GM23338 (cell line): ENCODE data around the gene DHRS7B. TPM values are rescaled to one million over a fixed set of nuclear protein-coding genes. Genes with fewer than 3 reads are reported as not detected.

ENCODE experiments used
- ATAC-seq: fragments of 200-7000 bp; cut with Tn5 transposase; 3 replicates; pipeline ENCODE4 v1.9.1; 2020
- DNase-seq: peaks from one replicate; pipeline ENCODE4 v3.0.0-alpha.2; 2015; ENCODE audit warnings: low spot score
- H2AFZ ChIP-seq: fragments of 200-600 bp; sonication (generic); 2 replicates; pipeline ENCODE4 v1.8.0; 2016; ENCODE audit warnings: antibody characterized with exemption, mild to moderate bottlenecking, moderate library complexity
- H3F3A ChIP-seq: fragments of 200-600 bp; sonication (generic); replicated peaks from 2 replicates; pipeline ENCODE4 v1.8.0; 2017; ENCODE audit warnings: antibody characterized with exemption, mixed run types, low read depth
- H3K27ac ChIP-seq: fragments of 200-600 bp; sonication (generic); 2 replicates; pipeline ENCODE4 v1.6.1; 2016; ENCODE audit warnings: low read depth
- H3K27me3 ChIP-seq: fragments of 200-600 bp; sonication (generic); 2 replicates; pipeline ENCODE4 v1.8.0; 2016; ENCODE audit warnings: mild to moderate bottlenecking, mixed run types, moderate library complexity; ENCODE audit not compliant: insufficient read depth
- H3K36me3 ChIP-seq: fragments of 200-600 bp; sonication (generic); 2 replicates; pipeline ENCODE4 v1.8.0; 2016; ENCODE audit warnings: mild to moderate bottlenecking; ENCODE audit not compliant: insufficient read depth
- H3K4me1 ChIP-seq: fragments of 200-600 bp; sonication (generic); 2 replicates; pipeline ENCODE4 v1.8.0; 2016; ENCODE audit warnings: mild to moderate bottlenecking, moderate library complexity; ENCODE audit not compliant: insufficient read depth
- H3K4me2 ChIP-seq: fragments of 200-600 bp; sonication (generic); 2 replicates; pipeline ENCODE4 v1.7.1; 2017; ENCODE audit warnings: mixed run types
- H3K4me3 ChIP-seq: fragments of 200-600 bp; sonication (generic); 2 replicates; pipeline ENCODE4 v1.6.1; 2016; ENCODE audit warnings: mixed run types
- H3K79me2 ChIP-seq: fragments of 200-600 bp; sonication (generic); replicated peaks from 2 replicates; pipeline ENCODE4 v1.8.0; 2017; ENCODE audit warnings: mild to moderate bottlenecking; ENCODE audit not compliant: insufficient read depth
- H3K9me2 ChIP-seq: fragments of 200-600 bp; sonication (generic); 2 replicates; pipeline ENCODE4 v1.8.0; 2017; ENCODE audit not compliant: insufficient read depth
- H4K20me1 ChIP-seq: fragments of 200-600 bp; sonication (generic); replicated peaks from 2 replicates; pipeline ENCODE4 v1.8.0; 2017; ENCODE audit warnings: mild to moderate bottlenecking; ENCODE audit not compliant: insufficient read depth
- H3K27ac Mint-ChIP-seq: 2 replicates; pipeline ENCODE4 v1.8.0; 2020; ENCODE audit warnings: inconsistent platforms, mild to moderate bottlenecking, moderate library complexity, mixed read lengths
- H3K27me3 Mint-ChIP-seq: 3 replicates; pipeline ENCODE4 v1.8.0; 2022; ENCODE audit warnings: low read depth, mild to moderate bottlenecking, moderate library complexity, mixed read lengths, inconsistent platforms; ENCODE audit not compliant: insufficient read depth, poor library complexity
- H3K36me3 Mint-ChIP-seq: 3 replicates; pipeline ENCODE4 v1.8.0; 2021; ENCODE audit warnings: low read depth, mild to moderate bottlenecking, inconsistent platforms, moderate library complexity, mixed read lengths
- H3K4me1 Mint-ChIP-seq: 3 replicates; pipeline ENCODE4 v1.8.0; 2020; ENCODE audit warnings: mild to moderate bottlenecking, inconsistent platforms, mixed read lengths
- H3K4me3 Mint-ChIP-seq: 3 replicates; pipeline ENCODE4 v1.8.0; 2021; ENCODE audit warnings: moderate library complexity, mild to moderate bottlenecking, inconsistent platforms, mixed read lengths
- H3K9me3 Mint-ChIP-seq: 3 replicates; pipeline ENCODE4 v1.8.0; 2020; ENCODE audit warnings: moderate library complexity, mild to moderate bottlenecking, inconsistent platforms, mixed read lengths
- CREB1 ChIP-seq: fragments of 250-450 bp; sonication (Bioruptor Pico); IDR thresholded peaks from 2 replicates; pipeline ENCODE4 v1.5.0; 2020; ENCODE audit warnings: low read depth, mild to moderate bottlenecking, moderate library complexity
- EZH2 ChIP-seq: fragments of 200-600 bp; sonication (generic); IDR thresholded peaks from one replicate; pipeline ENCODE4 v1.8.0; 2017; ENCODE audit warnings: antibody characterized with exemption, mild to moderate bottlenecking, low read depth; ENCODE audit not compliant: unreplicated experiment
- EZH2phosphoT487 ChIP-seq: fragments of 200-600 bp; sonication (generic); IDR thresholded peaks from one replicate; pipeline ENCODE4 v1.8.1; 2018; ENCODE audit warnings: antibody characterized with exemption; ENCODE audit not compliant: unreplicated experiment
- POLR2AphosphoS5 ChIP-seq: IDR thresholded peaks from 2 replicates; pipeline ENCODE4 v1.6.1; 2016; ENCODE audit warnings: antibody characterized with exemption, low read depth
- polyA plus RNA-seq: library from polyadenylated mRNA; unstranded; fragments of >200 nt; fragmentation: Nextera tagmentation; extraction: Ambion mirVana; gene quantifications from 2 replicates; pipeline ENCODE4 v1.2.1, GENCODE V29; 2016
- total RNA-seq: library from RNA; depleted of rRNA; stranded (reverse); fragments of >200 nt; shearing (Covaris generic); gene quantifications from 2 replicates; pipeline ENCODE4 v1.2.3, GENCODE V29; 2014
- TF ChIP-seq, protein P1 (sequence below): fragments of 250-450 bp; sonication (Bioruptor Pico); IDR thresholded peaks from 2 replicates; pipeline ENCODE4 v1.5.0; 2020; ENCODE audit warnings: mild to moderate bottlenecking, moderate library complexity
- TF ChIP-seq, protein P2 (sequence below): IDR thresholded peaks from 2 replicates; pipeline ENCODE4 v1.6.1; 2016; ENCODE audit warnings: antibody characterized with exemption
- TF ChIP-seq, protein P3 (sequence below), 2 experiments: fragments of 200-600 bp in 1 of 2; sonication (generic) in 1 of 2; conservative IDR thresholded peaks; 2 replicates each; pipeline versions ENCODE4 v1.5.1 to v1.6.1; 2016 to 2017; ENCODE audit warnings: antibody characterized with exemption in 2 of 2, low read depth in 2 of 2, mild to moderate bottlenecking in 2 of 2, moderate library complexity in 1 of 2

DHRS7B gene
- total and polyA plus RNA-seq, 2 experiments from 2014 or later = 26.6 to 27.9 TPM

DNA sequence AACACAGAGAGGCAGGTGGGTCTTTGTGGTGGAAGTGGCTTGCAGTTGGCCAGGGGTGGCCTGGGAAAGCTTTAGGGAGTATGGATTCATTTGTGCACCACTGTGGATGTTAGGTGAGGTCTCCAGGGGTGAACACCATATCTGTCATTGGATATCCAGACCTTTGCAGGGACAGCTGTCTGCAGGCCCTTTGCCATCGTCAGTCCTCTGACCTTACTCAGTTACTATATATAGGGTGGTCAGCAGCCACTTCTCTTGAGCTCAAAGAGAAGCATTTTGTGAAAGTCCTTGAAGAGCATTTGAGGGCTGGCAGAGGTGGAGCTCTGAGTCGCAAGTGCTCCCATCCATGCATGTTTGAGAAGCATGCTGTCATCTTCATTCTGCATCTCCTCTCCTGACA lies 46.8 kb downstream of the DHRS7B start (continued):
- TF ChIP-seq, protein P1, sequence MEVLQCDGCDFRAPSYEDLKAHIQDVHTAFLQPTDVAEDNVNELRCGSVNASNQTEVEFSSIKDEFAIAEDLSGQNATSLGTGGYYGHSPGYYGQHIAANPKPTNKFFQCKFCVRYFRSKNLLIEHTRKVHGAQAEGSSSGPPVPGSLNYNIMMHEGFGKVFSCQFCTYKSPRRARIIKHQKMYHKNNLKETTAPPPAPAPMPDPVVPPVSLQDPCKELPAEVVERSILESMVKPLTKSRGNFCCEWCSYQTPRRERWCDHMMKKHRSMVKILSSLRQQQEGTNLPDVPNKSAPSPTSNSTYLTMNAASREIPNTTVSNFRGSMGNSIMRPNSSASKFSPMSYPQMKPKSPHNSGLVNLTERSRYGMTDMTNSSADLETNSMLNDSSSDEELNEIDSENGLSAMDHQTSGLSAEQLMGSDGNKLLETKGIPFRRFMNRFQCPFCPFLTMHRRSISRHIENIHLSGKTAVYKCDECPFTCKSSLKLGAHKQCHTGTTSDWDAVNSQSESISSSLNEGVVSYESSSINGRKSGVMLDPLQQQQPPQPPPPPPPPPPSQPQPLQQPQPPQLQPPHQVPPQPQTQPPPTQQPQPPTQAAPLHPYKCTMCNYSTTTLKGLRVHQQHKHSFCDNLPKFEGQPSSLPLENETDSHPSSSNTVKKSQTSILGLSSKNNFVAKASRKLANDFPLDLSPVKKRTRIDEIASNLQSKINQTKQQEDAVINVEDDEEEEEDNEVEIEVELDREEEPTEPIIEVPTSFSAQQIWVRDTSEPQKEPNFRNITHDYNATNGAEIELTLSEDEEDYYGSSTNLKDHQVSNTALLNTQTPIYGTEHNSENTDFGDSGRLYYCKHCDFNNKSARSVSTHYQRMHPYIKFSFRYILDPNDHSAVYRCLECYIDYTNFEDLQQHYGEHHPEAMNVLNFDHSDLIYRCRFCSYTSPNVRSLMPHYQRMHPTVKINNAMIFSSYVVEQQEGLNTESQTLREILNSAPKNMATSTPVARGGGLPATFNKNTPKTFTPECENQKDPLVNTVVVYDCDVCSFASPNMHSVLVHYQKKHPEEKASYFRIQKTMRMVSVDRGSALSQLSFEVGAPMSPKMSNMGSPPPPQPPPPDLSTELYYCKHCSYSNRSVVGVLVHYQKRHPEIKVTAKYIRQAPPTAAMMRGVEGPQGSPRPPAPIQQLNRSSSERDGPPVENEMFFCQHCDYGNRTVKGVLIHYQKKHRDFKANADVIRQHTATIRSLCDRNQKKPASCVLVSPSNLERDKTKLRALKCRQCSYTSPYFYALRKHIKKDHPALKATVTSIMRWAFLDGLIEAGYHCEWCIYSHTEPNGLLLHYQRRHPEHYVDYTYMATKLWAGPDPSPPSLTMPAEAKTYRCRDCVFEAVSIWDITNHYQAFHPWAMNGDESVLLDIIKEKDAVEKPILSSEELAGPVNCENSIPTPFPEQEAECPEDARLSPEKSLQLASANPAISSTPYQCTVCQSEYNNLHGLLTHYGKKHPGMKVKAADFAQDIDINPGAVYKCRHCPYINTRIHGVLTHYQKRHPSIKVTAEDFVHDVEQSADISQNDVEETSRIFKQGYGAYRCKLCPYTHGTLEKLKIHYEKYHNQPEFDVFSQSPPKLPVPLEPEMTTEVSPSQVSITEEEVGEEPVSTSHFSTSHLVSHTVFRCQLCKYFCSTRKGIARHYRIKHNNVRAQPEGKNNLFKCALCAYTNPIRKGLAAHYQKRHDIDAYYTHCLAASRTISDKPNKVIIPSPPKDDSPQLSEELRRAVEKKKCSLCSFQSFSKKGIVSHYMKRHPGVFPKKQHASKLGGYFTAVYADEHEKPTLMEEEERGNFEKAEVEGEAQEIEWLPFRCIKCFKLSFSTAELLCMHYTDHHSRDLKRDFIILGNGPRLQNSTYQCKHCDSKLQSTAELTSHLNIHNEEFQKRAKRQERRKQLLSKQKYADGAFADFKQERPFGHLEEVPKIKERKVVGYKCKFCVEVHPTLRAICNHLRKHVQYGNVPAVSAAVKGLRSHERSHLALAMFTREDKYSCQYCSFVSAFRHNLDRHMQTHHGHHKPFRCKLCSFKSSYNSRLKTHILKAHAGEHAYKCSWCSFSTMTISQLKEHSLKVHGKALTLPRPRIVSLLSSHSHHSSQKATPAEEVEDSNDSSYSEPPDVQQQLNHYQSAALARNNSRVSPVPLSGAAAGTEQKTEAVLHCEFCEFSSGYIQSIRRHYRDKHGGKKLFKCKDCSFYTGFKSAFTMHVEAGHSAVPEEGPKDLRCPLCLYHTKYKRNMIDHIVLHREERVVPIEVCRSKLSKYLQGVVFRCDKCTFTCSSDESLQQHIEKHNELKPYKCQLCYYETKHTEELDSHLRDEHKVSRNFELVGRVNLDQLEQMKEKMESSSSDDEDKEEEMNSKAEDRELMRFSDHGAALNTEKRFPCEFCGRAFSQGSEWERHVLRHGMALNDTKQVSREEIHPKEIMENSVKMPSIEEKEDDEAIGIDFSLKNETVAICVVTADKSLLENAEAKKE (CRISPR knock-in tag) = no peak
- no peak for TF ChIP-seq EZH2phosphoT487
- TF ChIP-seq POLR2AphosphoS5 = no peak
- no peak for TF ChIP-seq CREB1 (CRISPR knock-in tag)

DNA sequence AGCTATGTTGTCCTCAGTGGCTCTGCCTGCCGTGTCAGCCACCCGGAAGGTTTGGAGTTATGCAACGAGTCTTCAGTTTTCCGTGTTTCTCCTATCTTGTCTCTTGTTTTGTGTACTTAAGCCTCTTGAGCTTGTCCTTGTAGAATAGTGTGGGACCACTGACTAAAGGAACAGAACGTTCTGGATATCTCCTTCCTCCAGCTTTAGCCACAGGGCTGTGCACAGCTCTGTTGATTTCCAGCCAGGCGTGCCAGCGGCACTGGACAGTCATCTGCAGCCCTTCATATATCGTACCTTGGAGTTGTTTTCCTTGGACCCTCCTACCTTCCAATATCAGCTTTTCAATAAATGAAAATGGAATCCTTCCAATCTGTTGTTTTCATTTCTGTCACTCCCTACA lies 47.4 kb downstream of the DHRS7B start:
- no peak overlapping the region for H3K4me2 ChIP-seq
- no peak for TF ChIP-seq CREB1 (CRISPR knock-in tag)
- no peak for TF ChIP-seq EZH2
- no peak for TF ChIP-seq EZH2phosphoT487
- TF ChIP-seq, protein P2, sequence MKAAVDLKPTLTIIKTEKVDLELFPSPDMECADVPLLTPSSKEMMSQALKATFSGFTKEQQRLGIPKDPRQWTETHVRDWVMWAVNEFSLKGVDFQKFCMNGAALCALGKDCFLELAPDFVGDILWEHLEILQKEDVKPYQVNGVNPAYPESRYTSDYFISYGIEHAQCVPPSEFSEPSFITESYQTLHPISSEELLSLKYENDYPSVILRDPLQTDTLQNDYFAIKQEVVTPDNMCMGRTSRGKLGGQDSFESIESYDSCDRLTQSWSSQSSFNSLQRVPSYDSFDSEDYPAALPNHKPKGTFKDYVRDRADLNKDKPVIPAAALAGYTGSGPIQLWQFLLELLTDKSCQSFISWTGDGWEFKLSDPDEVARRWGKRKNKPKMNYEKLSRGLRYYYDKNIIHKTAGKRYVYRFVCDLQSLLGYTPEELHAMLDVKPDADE = no peak
- TF ChIP-seq, protein P3, sequence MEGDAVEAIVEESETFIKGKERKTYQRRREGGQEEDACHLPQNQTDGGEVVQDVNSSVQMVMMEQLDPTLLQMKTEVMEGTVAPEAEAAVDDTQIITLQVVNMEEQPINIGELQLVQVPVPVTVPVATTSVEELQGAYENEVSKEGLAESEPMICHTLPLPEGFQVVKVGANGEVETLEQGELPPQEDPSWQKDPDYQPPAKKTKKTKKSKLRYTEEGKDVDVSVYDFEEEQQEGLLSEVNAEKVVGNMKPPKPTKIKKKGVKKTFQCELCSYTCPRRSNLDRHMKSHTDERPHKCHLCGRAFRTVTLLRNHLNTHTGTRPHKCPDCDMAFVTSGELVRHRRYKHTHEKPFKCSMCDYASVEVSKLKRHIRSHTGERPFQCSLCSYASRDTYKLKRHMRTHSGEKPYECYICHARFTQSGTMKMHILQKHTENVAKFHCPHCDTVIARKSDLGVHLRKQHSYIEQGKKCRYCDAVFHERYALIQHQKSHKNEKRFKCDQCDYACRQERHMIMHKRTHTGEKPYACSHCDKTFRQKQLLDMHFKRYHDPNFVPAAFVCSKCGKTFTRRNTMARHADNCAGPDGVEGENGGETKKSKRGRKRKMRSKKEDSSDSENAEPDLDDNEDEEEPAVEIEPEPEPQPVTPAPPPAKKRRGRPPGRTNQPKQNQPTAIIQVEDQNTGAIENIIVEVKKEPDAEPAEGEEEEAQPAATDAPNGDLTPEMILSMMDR (conservative IDR thresholded peaks at IDR 0.05; ENCODE audit: low read depth in 2 of 2) = no peak
- H3K4me3 Mint-ChIP-seq = no peak overlapping the region
- peaks cover 9% of the 10 kb centered on the region; the same call in 2 of the 3 replicates for H3K36me3 Mint-ChIP-seq
- no peaks in the 10 kb centered on the region for H3K9me2 ChIP-seq
- H3K4me1 ChIP-seq = no peaks in the 10 kb centered on the region
- no peak overlapping the region for H3K27ac ChIP-seq
- no peaks in the 10 kb centered on the region for H3K36me3 ChIP-seq
- no peaks in the 10 kb centered on the region; the same call in 2 of the 3 replicates for H3K4me1 Mint-ChIP-seq
- no peaks in the 10 kb centered on the region for H3K9me3 Mint-ChIP-seq
- ATAC-seq = no peak
- no peaks in the 10 kb centered on the region for H3K27me3 ChIP-seq
- no peaks in the 10 kb centered on the region for H4K20me1 ChIP-seq
- no peak overlapping the region for H3K27ac Mint-ChIP-seq
- H3K79me2 ChIP-seq = no peaks in the 10 kb centered on the region
- H3K27me3 Mint-ChIP-seq = peaks cover 2% of the 10 kb centered on the region
- H2AFZ ChIP-seq = no peak overlapping the region
- DNase-seq = no peak
- H3K4me3 ChIP-seq = no peak overlapping the region
- no peaks in the 10 kb centered on the region for H3F3A ChIP-seq
